ENCODE results near the gene PTPRM.

The PTPRM gene

DNA sequence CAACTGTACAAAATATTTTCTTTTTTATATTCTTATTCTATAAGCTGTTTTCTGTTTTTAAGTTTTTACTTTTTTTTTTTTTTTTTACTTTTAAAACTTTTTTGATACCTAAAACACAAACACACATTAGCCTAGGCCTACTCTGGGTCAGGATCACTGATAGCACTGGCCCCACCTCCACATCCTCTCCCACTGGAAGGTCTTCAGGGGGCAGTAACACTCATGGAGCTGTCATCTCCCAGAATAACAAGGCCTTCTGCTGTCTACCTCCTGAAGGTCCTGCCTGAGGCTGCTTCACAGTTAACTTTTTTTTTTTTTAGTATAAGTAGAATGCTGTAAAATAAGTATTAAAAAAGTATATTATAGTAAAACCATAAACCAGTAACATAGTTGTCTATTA, 415.1 kb downstream of the PTPRM start:
- H3K9ac ChIP-seq: no peak overlapping the region
- H3K27ac ChIP-seq: no peak overlapping the region
- H4K20me1 ChIP-seq (ENCODE audit: insufficient read depth): no peaks in the 10 kb centered on the region
- H3K4me2 ChIP-seq: no peak overlapping the region
- no peaks in the 10 kb centered on the region for H3K4me1 ChIP-seq (ENCODE audit: low read depth, poor library complexity, severe bottlenecking)
- no peak overlapping the region for H3K4me3 ChIP-seq (IDR thresholded peaks at IDR 0.05; ENCODE audit: insufficient read depth, low read depth, low read length)
- no peaks in the 10 kb centered on the region for H3K36me3 ChIP-seq (ENCODE audit: insufficient read depth)
- TF ChIP-seq, protein P1, sequence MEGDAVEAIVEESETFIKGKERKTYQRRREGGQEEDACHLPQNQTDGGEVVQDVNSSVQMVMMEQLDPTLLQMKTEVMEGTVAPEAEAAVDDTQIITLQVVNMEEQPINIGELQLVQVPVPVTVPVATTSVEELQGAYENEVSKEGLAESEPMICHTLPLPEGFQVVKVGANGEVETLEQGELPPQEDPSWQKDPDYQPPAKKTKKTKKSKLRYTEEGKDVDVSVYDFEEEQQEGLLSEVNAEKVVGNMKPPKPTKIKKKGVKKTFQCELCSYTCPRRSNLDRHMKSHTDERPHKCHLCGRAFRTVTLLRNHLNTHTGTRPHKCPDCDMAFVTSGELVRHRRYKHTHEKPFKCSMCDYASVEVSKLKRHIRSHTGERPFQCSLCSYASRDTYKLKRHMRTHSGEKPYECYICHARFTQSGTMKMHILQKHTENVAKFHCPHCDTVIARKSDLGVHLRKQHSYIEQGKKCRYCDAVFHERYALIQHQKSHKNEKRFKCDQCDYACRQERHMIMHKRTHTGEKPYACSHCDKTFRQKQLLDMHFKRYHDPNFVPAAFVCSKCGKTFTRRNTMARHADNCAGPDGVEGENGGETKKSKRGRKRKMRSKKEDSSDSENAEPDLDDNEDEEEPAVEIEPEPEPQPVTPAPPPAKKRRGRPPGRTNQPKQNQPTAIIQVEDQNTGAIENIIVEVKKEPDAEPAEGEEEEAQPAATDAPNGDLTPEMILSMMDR (conservative IDR thresholded peaks at IDR 0.05; ENCODE audit: low read depth, low read length): no peak
- H3K79me2 ChIP-seq (ENCODE audit: insufficient read depth, low read depth): no peaks in the 10 kb centered on the region
- no peaks in the 10 kb centered on the region for H3K27me3 ChIP-seq (ENCODE audit: insufficient read depth, low read depth)
- no peak overlapping the region for H2AFZ ChIP-seq (ENCODE audit: low read depth)

DNA sequence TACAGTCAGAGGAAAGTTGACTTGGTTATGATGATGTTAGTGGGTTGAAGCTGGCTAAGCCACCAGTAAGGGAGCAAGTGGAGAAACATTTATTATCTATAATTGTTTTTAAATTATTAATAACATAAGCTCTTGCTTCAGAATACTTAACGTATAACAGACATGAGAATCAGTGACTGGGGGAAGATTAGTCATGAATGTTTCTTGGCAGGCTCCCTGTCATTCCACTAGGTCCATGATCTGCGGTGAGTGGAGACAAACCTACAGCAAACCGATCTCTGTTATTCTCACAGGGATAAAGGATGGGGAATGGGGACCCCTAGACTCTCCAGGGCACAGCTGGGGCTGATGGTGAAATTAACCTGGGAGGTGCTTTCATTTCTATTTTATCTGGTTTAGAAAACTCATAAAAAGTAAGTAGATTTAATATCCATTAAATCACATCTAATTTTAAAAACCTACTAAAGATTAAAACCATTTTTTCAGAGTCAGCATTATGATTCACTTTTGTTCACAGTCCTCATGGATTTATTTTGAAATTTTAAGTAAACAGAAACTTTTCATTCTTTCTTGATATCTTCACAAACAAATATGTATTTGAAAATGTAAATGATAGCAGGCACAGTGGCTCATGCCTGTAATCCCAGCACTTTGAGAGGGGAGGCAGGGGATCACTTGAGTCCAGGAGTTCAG, 420.3 kb downstream of the PTPRM start:
- Histone ChIP-seq H3K4me2 (no peak overlapping the region), H3K4me3 (IDR thresholded peaks at IDR 0.05; ENCODE audit: insufficient read depth, low read depth, low read length) (no peak overlapping the region), H2AFZ (ENCODE audit: low read depth) (no peak overlapping the region), H3K9ac (no peak overlapping the region), H3K36me3 (ENCODE audit: insufficient read depth) (no peaks in the 10 kb centered on the region), H3K4me1 (ENCODE audit: low read depth, poor library complexity, severe bottlenecking) (no peaks in the 10 kb centered on the region), H3K27me3 (ENCODE audit: insufficient read depth, low read depth) (no peaks in the 10 kb centered on the region), H4K20me1 (ENCODE audit: insufficient read depth) (no peaks in the 10 kb centered on the region), H3K79me2 (ENCODE audit: insufficient read depth, low read depth) (no peaks in the 10 kb centered on the region), H3K27ac (no peak overlapping the region)
- TF ChIP-seq, protein P1 (conservative IDR thresholded peaks at IDR 0.05; ENCODE audit: low read depth, low read length): no peak

DNA sequence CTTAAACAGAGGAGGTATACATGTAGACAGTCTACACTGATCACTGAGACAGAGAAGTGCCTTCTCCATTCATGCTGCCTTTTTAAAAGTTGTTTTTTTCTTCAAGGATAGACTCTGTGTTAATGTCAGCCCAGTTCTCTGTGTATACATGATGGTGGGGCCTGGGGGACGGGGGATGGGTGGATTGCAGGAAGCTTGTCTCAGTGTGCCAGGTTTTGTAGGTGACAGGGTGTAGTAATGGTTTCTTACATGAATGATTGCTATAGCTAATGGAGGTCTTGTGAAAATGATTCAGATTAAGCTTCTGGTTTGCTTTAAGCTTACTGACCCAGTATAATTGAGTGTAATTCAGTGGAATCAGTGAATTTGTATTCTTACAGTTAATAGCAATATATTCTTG, 423.6 kb downstream of the PTPRM start:
- no peak overlapping the region for H2AFZ ChIP-seq (ENCODE audit: low read depth)
- no peak overlapping the region for H3K9ac ChIP-seq

DNA sequence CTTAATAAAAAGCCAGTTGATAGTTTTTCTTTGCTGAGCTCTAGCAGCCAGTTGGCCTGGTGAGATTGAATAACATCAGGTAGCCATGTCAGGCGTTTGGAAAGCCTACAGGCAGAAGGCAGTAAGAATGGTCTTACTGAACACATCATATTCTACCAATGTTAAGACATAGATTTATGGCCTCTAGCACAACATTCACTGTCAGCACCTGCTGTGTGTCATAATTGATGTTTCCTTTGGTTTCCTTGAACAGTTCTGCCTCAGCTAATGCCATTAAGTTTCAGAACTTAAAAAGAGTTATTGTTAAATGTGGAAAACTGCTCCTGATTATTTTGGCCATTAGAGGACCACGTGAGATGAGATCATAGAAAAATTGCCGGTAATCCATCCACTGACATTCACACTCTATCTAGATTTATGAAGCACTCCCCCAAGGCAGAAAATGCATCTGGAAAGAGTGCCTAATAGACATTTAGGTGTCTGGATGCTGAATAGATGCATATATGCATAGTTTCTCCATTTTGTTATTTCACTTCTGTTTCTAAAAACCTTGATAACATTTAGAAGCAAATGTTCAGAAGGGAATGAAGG, 434.7 kb downstream of the PTPRM start:
- TF ChIP-seq, protein P1 (conservative IDR thresholded peaks at IDR 0.05; ENCODE audit: low read depth, low read length): no peak
- H3K36me3 ChIP-seq (ENCODE audit: insufficient read depth): no peaks in the 10 kb centered on the region
- no peaks in the 10 kb centered on the region for H4K20me1 ChIP-seq (ENCODE audit: insufficient read depth)
- H3K4me3 ChIP-seq (IDR thresholded peaks at IDR 0.05; ENCODE audit: insufficient read depth, low read depth, low read length): no peak overlapping the region
- H3K27ac ChIP-seq: no peak overlapping the region
- no peaks in the 10 kb centered on the region for H3K4me1 ChIP-seq (ENCODE audit: low read depth, poor library complexity, severe bottlenecking)
- no peak overlapping the region for H3K9ac ChIP-seq
- H3K4me2 ChIP-seq: no peak overlapping the region
- H3K79me2 ChIP-seq (ENCODE audit: insufficient read depth, low read depth): no peaks in the 10 kb centered on the region
- H3K27me3 ChIP-seq (ENCODE audit: insufficient read depth, low read depth): no peaks in the 10 kb centered on the region
- no peak overlapping the region for H2AFZ ChIP-seq (ENCODE audit: low read depth)

More for the DNA sequence above, 423.6 kb downstream of the PTPRM start:
- H3K27ac ChIP-seq: no peak overlapping the region
- no peaks in the 10 kb centered on the region for H3K79me2 ChIP-seq (ENCODE audit: insufficient read depth, low read depth)
- no peak overlapping the region for H3K4me2 ChIP-seq
- no peak overlapping the region for H3K4me3 ChIP-seq (IDR thresholded peaks at IDR 0.05; ENCODE audit: insufficient read depth, low read depth, low read length)
- H3K36me3 ChIP-seq (ENCODE audit: insufficient read depth): no peaks in the 10 kb centered on the region
- no peaks in the 10 kb centered on the region for H4K20me1 ChIP-seq (ENCODE audit: insufficient read depth)
- TF ChIP-seq, protein P1 (conservative IDR thresholded peaks at IDR 0.05; ENCODE audit: low read depth, low read length): no peak
- no peaks in the 10 kb centered on the region for H3K27me3 ChIP-seq (ENCODE audit: insufficient read depth, low read depth)
- H3K4me1 ChIP-seq (ENCODE audit: low read depth, poor library complexity, severe bottlenecking): no peaks in the 10 kb centered on the region

Measured in KMS-11 (cell line).